HG02678 (cell line): Measurements from ENCODE around the gene SPATA2L.
"Not testable (repeated sequence)": the region's sequence is repeated elsewhere in the genome, so short reads cannot be mapped to it uniquely, and the experiment has no call there.

Experiments
- ATAC-seq: cut with Tn5 transposase; IDR thresholded peaks from one replicate; pipeline ENCODE4 v1.9.1; 2021; ENCODE audit warnings: mild to moderate bottlenecking, moderate library complexity; ENCODE audit not compliant: unreplicated experiment

Gene SPATA2L

GRCh38 chr16:89708481-89708931 lies 7.0 kb upstream of the SPATA2L start:
- no peak for ATAC-seq

GRCh38 chr16:89707695-89708094 lies 6.2 kb upstream of the SPATA2L start:
- ATAC-seq = no peak

- ATAC-seq = no peak
Observed at GRCh38 chr16:89706518-89707260, 5.2 kb upstream of the SPATA2L start.

- no peak for ATAC-seq
Observed at GRCh38 chr16:89705006-89705405, 3.5 kb upstream of the SPATA2L start.

- ATAC-seq = no peak
Observed at GRCh38 chr16:89704281-89704680, 2.8 kb upstream of the SPATA2L start.

GRCh38 chr16:89700649-89701424 lies 668 bp downstream of the SPATA2L start:
- ATAC-seq = no peak

- ATAC-seq = peak; percentile 32
Observed at GRCh38 chr16:89700100-89700648, 1.3 kb downstream of the SPATA2L start.

- ATAC-seq = not testable (repeated sequence)
Observed at GRCh38 chr16:89699629-89700099, 1.8 kb downstream of the SPATA2L start.

GRCh38 chr16:89698717-89699116 lies 2.8 kb downstream of the SPATA2L start:
- ATAC-seq = not testable (repeated sequence)

- no peak for ATAC-seq
Observed at GRCh38 chr16:89697616-89698331, 3.7 kb downstream of the SPATA2L start.

GRCh38 chr16:89697161-89697615 lies 4.3 kb downstream of the SPATA2L start:
- no peak for ATAC-seq

GRCh38 chr16:89696670-89697128 lies 4.8 kb downstream of the SPATA2L start:
- ATAC-seq = no peak

GRCh38 chr16:89695875-89696669 lies 5.4 kb downstream of the SPATA2L start:
- ATAC-seq = no peak

GRCh38 chr16:89695086-89695874 lies 6.2 kb downstream of the SPATA2L start:
- ATAC-seq = no peak

- ATAC-seq = not testable (repeated sequence)
Observed at GRCh38 chr16:89694784-89695085, 6.8 kb downstream of the SPATA2L start.

GRCh38 chr16:89693931-89694783 lies 7.3 kb downstream of the SPATA2L start:
- ATAC-seq = no peak

- no peak for ATAC-seq
Observed at GRCh38 chr16:89693289-89693731, 8.2 kb downstream of the SPATA2L start.

GRCh38 chr16:89691986-89692569 lies 9.4 kb downstream of the SPATA2L start:
- no peak for ATAC-seq
